ENCODE data around the gene ANO9.
"Not testable (repeated sequence)": the region's sequence is repeated elsewhere in the genome, so short reads cannot be mapped to it uniquely, and the experiment has no call there.

ANO9 gene

DNA sequence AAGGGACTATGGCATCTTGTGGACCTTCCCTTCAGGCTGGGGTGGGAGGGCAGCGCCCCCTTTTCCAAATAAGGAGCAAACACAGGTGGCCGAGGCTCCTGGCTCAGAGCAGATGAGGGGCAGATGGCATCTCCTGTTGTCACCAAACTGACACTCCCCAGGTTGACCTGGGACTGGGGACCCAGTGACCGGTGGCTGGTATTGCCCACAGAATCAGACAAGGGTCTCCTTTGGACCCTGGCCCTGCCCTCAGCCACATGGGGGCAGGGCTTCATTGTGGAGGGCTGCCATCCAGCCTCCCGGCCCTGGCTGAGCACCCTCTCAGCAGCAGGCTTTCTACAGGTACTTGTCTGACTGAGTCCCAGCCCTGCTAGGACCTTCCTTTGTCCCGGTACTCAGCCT lies 26.2 kb downstream of the ANO9 start:
- DNase-seq (ENCODE audit: low read depth in 2 of 2) = no peak
- TF ChIP-seq CTCF (IDR thresholded peaks at IDR 0.05; ENCODE audit: low read depth, low read length) = no peak
- H3K4me3 ChIP-seq (replicated peaks in 1 of 2; ENCODE audit: low read depth in 2 of 2, low read length in 2 of 2) = no peak overlapping the region

DNA sequence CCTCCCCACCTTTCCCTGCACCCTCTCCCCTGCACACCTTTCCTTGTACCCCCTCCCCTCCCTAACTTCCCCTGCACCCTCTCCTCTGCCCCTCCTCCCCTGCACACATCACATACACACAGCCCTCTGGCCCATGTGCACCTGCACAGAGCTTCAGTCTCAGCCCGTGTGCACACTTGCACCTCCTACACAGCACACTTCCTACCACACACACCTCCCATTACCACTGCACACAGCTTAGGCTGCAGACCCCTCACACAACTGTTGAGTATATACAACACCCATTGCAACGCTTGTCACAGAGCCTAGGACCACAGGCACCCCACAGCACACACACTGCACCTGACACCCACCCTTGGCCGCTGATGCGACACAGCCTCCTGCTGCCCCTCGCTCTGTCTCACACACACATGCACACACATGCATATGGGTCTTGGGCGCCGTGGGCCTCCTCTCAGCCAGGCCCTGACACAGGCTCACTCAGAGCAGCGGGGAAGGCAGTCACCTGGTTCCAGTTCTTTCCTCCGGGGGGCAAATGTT lies 27.4 kb downstream of the ANO9 start:
- peak overlapping the region in 1 of 2 donors; percentile 21 for H3K4me3 ChIP-seq (replicated peaks in 1 of 2; ENCODE audit: low read depth in 2 of 2, low read length in 2 of 2)
- no peak for DNase-seq (ENCODE audit: low read depth in 2 of 2)
- TF ChIP-seq CTCF (IDR thresholded peaks at IDR 0.05; ENCODE audit: low read depth, low read length) = no peak

- H3K4me3 ChIP-seq (replicated peaks in 1 of 2; ENCODE audit: low read depth in 2 of 2, low read length in 2 of 2) = no peak overlapping the region
- DNase-seq (ENCODE audit: low read depth in 2 of 2) = no peak
- TF ChIP-seq CTCF (IDR thresholded peaks at IDR 0.05; ENCODE audit: low read depth, low read length) = no peak
Measured at GRCh38 chr11:413120-414081, 28.4 kb downstream of the ANO9 start.

- H3K4me3 ChIP-seq (replicated peaks in 1 of 2; ENCODE audit: low read depth in 2 of 2, low read length in 2 of 2) = no peak overlapping the region
- DNase-seq (ENCODE audit: low read depth in 2 of 2) = no peak
- no peak for TF ChIP-seq CTCF (IDR thresholded peaks at IDR 0.05; ENCODE audit: low read depth, low read length)
Measured at GRCh38 chr11:412641-413119, 29.1 kb downstream of the ANO9 start.

DNA sequence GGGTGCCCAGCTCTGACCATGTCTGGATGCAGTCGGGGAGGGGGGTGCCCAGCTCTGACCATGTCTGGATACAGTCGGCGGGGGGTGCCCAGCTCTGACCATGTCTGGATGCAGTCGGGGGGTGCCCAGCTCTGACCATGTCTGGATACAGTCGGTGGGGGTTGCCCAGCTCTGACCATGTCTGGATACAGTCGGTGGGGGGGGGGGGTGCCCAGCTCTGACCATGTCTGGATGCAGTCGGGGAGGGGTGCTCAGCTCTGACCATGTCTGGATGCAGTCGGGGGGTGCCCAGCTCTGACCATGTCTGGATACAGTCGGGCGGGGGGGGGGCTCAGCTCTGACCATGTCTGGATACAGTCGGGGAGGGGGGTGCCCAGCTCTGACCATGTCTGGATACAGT lies 30.3 kb downstream of the ANO9 start:
- not testable (repeated sequence) for DNase-seq (ENCODE audit: low read depth in 2 of 2); H3K4me3 ChIP-seq (replicated peaks in 1 of 2; ENCODE audit: low read depth in 2 of 2, low read length in 2 of 2)

GRCh38 chr11:410711-411110 lies 31.1 kb downstream of the ANO9 start:
- H3K4me3 ChIP-seq (replicated peaks in 1 of 2; ENCODE audit: low read depth in 2 of 2, low read length in 2 of 2); DNase-seq (ENCODE audit: low read depth in 2 of 2): not testable (repeated sequence)

- TF ChIP-seq CTCF (IDR thresholded peaks at IDR 0.05; ENCODE audit: low read depth, low read length) = no peak
- H3K4me3 ChIP-seq (replicated peaks in 1 of 2; ENCODE audit: low read depth in 2 of 2, low read length in 2 of 2) = no peak overlapping the region
- no peak for DNase-seq (ENCODE audit: low read depth in 2 of 2)
Measured at GRCh38 chr11:409600-410483, 32.0 kb downstream of the ANO9 start.

Data from cardiac fibroblast (primary cell).